PC-3 (cell line): ENCODE data around the gene FBXO15.

Experiments used
- EZH2 ChIP-seq: fragments of 300-600 bp; sonication (generic); IDR thresholded peaks from one replicate; pipeline ENCODE4 v1.6.1; 2017; ENCODE audit warnings: antibody characterized with exemption, mild to moderate bottlenecking, low read length; ENCODE audit not compliant: unreplicated experiment
- EZH2phosphoT487 ChIP-seq: fragments of 300-600 bp; sonication (generic); IDR thresholded peaks from 2 replicates; pipeline ENCODE4 v1.6.1; 2018; ENCODE audit warnings: mild to moderate bottlenecking, antibody characterized with exemption, low read length, borderline replicate concordance
- TF ChIP-seq, protein P1 (sequence below): fragments of 300-600 bp; sonication (generic); conservative IDR thresholded peaks from 2 replicates; pipeline ENCODE4 v1.5.1; 2017; ENCODE audit warnings: antibody characterized with exemption, low read depth, mild to moderate bottlenecking, low read length

DNA sequence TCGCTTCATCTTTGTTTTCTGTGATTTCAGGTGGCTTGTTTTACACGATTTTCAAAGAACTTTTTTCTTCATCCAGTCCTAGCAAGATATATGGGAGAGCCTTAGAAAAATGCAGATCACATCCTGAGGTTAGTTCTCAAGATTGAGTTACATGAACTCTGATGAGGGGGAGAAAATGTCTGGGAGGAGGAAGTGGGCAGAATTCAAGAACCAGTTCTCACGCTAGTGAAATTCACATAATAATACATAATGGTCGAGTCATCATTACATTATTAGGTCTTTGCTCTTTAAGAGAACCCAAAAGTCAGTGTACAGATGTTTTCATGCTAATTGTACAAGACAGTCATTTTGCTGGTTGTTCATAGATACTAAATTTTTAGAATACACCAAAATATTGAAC, 7.6 kb upstream of the FBXO15 start:
- TF ChIP-seq, protein P1, sequence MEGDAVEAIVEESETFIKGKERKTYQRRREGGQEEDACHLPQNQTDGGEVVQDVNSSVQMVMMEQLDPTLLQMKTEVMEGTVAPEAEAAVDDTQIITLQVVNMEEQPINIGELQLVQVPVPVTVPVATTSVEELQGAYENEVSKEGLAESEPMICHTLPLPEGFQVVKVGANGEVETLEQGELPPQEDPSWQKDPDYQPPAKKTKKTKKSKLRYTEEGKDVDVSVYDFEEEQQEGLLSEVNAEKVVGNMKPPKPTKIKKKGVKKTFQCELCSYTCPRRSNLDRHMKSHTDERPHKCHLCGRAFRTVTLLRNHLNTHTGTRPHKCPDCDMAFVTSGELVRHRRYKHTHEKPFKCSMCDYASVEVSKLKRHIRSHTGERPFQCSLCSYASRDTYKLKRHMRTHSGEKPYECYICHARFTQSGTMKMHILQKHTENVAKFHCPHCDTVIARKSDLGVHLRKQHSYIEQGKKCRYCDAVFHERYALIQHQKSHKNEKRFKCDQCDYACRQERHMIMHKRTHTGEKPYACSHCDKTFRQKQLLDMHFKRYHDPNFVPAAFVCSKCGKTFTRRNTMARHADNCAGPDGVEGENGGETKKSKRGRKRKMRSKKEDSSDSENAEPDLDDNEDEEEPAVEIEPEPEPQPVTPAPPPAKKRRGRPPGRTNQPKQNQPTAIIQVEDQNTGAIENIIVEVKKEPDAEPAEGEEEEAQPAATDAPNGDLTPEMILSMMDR = no peak
- TF ChIP-seq EZH2 (no peak), EZH2phosphoT487 (no peak)
